Right lobe of liver (tissue), 6 donors: ENCODE results near the gene IWS1. TPM values are rescaled to one million over a fixed set of nuclear protein-coding genes. Genes with fewer than 3 reads are reported as not detected.
A peak's percentile ranks its signal among the peaks of the same experiment; 100 is the strongest.
"Not testable (repeated sequence)": the region's sequence is repeated elsewhere in the genome, so short reads cannot be mapped to it uniquely, and the experiment has no call there.

Experiments
- ATAC-seq, 4 donors: fragments of 200-7000 bp; cut with Tn5 transposase; one replicate each; pipeline ENCODE4 v1.9.1; 2020; ENCODE audit warnings: mild to moderate bottlenecking in 4 of 4, moderate library complexity in 4 of 4
- DNase-seq, 3 donors: peaks; one replicate each; pipeline ENCODE4 v3.0.0-alpha.2; 2020
- H3K27ac ChIP-seq, 3 donors: fragments of 200-600 bp; one replicate each; pipeline ENCODE4 v1.8.0; 2022
- H3K27me3 ChIP-seq, 2 donors: fragments of 200-600 bp; one replicate each; pipeline ENCODE4 v1.8.0; 2022
- H3K36me3 ChIP-seq, 4 donors: fragments of 200-600 bp; sonication (generic) in 1 of 4; one replicate each; pipeline versions ENCODE4 v1.5.1 to v1.8.0; 2017 to 2022; ENCODE audit warnings: control low read depth in 1 of 4
- H3K4me1 ChIP-seq, 4 donors: fragments of 200-600 bp; sonication (generic) in 1 of 4; one replicate each; pipeline versions ENCODE4 v1.5.1 to v1.8.0; 2017 to 2022; ENCODE audit warnings: control low read depth in 1 of 4
- H3K4me3 ChIP-seq, 3 donors: fragments of 200-600 bp; one replicate each; pipeline ENCODE4 v1.8.0; 2022
- H3K9me3 ChIP-seq, 4 donors: fragments of 200-600 bp; sonication (generic) in 1 of 4; one replicate each; pipeline versions ENCODE4 v1.5.1 to v1.8.0; 2017 to 2022; ENCODE audit warnings: control low read depth in 1 of 4
- POLR2A ChIP-seq: fragments of 450-650 bp; IDR thresholded peaks from one replicate; pipeline ENCODE4 v1.6.1; 2017; ENCODE audit warnings: antibody characterized with exemption, mild to moderate bottlenecking
- WGBS: methylation state at CpG from one replicate; pipeline ENCODE4 v1.1.6; 2018; ENCODE audit warnings: low coverage, low lambda C conversion rate; ENCODE audit not compliant: insufficient coverage; ENCODE audit errors: missing lambda C conversion rate; 5-methylcytosine and 5-hydroxymethylcytosine counted together
- intact Hi-C, 2 donors: fragments of 100-400 bp; cut with DNase I; formaldehyde crosslinking; loops; one replicate each; pipeline versions ENCODE4 v1.11.2 to v1.14.1; 2022
- total RNA-seq, 6 experiments: library from RNA; depleted of rRNA in 2 of 6; stranded (reverse); fragments of >200 nt in 2 of 6; fragmentation: NEBNext Ultra II Directional in 3 of 6; extraction: Animal tissue kit (Norgen Biotek cat#: 25700) in 3 of 6; gene quantifications; one replicate each; pipeline versions ENCODE4 v1.1.0 to v1.2.4, GENCODE V29; 2016 to 2023
- TF ChIP-seq, protein P1 (sequence below), 4 donors: fragments of 200-600 bp in 3 of 4; fragments of 450-650 bp in 1 of 4; IDR thresholded peaks; one replicate each; pipeline versions ENCODE4 v1.5.1 to v1.8.0; 2016 to 2022; ENCODE audit warnings: antibody characterized with exemption in 4 of 4, mild to moderate bottlenecking in 2 of 4
- donor health status: DM: no; HTN: yes; CAD: no.
- donor health status: DM: no; HTN: no; CAD: no.
- donor health status: DM: no; HTN: no; CAD: no.
- donor health status: DM: no; HTN: yes; CAD: no.
- donor health status: DM: no; HTN: yes; CAD: no.

IWS1 gene
- total RNA-seq, 6 experiments from 2014 or later = 15.7 to 27.9 (median 20.1) TPM

GRCh38 chr2:127530245-127531140 lies 4.2 kb upstream of the IWS1 start:
- TF ChIP-seq, protein P1, sequence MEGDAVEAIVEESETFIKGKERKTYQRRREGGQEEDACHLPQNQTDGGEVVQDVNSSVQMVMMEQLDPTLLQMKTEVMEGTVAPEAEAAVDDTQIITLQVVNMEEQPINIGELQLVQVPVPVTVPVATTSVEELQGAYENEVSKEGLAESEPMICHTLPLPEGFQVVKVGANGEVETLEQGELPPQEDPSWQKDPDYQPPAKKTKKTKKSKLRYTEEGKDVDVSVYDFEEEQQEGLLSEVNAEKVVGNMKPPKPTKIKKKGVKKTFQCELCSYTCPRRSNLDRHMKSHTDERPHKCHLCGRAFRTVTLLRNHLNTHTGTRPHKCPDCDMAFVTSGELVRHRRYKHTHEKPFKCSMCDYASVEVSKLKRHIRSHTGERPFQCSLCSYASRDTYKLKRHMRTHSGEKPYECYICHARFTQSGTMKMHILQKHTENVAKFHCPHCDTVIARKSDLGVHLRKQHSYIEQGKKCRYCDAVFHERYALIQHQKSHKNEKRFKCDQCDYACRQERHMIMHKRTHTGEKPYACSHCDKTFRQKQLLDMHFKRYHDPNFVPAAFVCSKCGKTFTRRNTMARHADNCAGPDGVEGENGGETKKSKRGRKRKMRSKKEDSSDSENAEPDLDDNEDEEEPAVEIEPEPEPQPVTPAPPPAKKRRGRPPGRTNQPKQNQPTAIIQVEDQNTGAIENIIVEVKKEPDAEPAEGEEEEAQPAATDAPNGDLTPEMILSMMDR (IDR thresholded peaks at IDR 0.05) = no peak
- no peak for TF ChIP-seq POLR2A
- no peak overlapping the region for H3K4me3 ChIP-seq
- H3K4me1 ChIP-seq = peaks cover 0 to 7% (median 1%) of the 10 kb centered on the region in 4 donors
- H3K36me3 ChIP-seq = no peaks in the 10 kb centered on the region
- DNase-seq (no peak), ATAC-seq (no peak)
- no peak overlapping the region for H3K27ac ChIP-seq
- intact Hi-C loops = no loop called here
- WGBS = 89% methylated on average over 3 of the region's 3 CpGs
- no peaks in the 10 kb centered on the region for H3K9me3 ChIP-seq
- no peaks in the 10 kb centered on the region for H3K27me3 ChIP-seq

DNA sequence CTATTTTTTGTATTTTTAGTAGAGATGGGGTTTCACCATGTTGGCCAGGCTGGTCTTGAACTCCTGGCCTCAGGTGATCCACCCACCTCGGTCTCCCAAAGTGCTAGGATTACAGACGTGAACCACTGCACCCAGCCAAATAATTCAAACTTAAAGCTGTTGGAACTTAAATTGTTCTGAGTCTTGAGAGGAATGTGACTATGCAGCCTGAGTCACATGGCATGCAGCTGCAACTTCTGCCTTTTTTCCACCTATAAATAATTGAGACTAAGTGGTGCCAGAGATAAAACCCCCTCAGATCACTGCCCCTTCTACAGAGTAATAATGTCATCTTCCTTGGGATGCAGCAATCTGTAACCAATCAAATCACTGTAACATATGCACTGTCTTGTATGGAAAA lies 3.1 kb upstream of the IWS1 start:
- H3K4me1 ChIP-seq, H3K27me3 ChIP-seq, H3K9me3 ChIP-seq, H3K36me3 ChIP-seq, DNase-seq, H3K4me3 ChIP-seq, ATAC-seq, H3K27ac ChIP-seq, intact Hi-C loops: not testable (repeated sequence)
- WGBS = 94% methylated on average over 2 of the region's 2 CpGs

DNA sequence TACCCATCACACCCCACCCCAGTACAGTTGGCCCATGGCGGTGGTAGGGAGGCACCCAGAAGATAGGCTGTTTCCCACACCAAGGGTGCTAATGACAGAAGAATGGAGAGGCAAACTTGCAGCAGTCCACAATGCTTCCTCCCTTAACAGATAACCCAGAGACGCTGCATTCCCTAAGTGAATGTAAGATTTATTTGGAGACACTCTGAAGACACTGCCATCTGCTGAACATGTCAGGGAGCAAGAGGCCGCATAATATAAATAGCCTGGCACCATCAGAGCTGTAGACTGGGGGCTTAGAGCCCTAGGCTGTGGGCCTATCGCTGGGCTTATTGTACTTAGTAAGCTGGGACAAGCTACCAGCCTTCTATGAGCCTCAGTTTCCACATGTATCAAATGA lies 2.2 kb upstream of the IWS1 start:
- Histone ChIP-seq H3K4me1 (peaks cover 0 to 14% (median 6%) of the 10 kb centered on the region in 4 donors), H3K36me3 (no peaks in the 10 kb centered on the region), H3K27ac (no peak overlapping the region), H3K4me3 (no peak overlapping the region), H3K9me3 (no peaks in the 10 kb centered on the region), H3K27me3 (no peaks in the 10 kb centered on the region)
- TF ChIP-seq POLR2A = no peak
- 36% methylated on average over 2 of the region's 4 CpGs for WGBS
- ATAC-seq (no peak), DNase-seq (no peak)
- intact Hi-C loops = no loop called here

DNA sequence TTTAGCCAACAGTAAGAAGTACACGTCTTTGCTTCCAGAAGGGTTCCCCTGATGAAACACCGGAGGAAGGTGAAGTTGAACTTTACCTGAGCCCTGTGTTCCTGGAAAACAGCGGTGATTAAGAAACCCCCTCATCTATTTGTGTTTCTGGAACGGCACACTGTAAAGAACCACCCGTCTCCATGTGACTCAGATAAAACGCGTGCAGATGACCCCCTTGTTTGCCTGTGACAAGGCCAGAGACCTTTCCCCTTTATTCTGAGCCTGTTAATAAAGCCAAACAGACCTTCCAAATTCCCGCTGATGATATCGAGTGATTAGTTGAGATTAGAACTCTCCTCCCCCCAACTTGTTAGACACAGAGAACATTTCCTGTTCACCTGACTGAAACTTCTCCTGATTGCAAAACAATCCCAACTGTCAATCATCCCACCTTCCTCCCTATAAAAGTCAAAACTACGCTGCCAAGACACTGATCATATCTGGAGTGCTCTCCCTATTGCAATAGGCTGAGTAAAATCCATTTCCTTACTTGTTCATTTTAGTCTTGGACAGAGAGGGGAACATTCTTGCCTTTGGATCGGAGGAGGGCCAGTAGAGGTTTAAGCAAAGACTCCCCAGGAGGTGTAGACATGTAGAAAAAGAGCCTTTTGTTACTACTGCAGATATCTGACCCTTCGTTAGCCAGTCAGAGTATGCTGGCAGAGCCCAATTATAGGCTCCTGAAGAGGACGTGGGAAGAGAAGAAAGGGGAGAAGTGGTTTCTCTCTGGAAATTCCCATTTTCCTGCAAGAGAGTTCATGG lies 914 bp upstream of the IWS1 start:
- peaks cover 0 to 23% (median 6%) of the 10 kb centered on the region in 4 donors for H3K4me1 ChIP-seq
- ATAC-seq (peak; percentile 24 to 43 (median 30)), DNase-seq (no peak)
- intact Hi-C loops = no loop called here
- H3K36me3 ChIP-seq = peaks cover 0 to 7% (median 0%) of the 10 kb centered on the region in 4 donors
- 12% methylated on average over 13 of the region's 13 CpGs for WGBS
- no peak for TF ChIP-seq POLR2A
- TF ChIP-seq, protein P1 (IDR thresholded peaks at IDR 0.05) = no peak
- peak overlapping the region; percentile 95 to 99 (median 96) for H3K27ac ChIP-seq
- no peaks in the 10 kb centered on the region for H3K9me3 ChIP-seq
- no peaks in the 10 kb centered on the region for H3K27me3 ChIP-seq
- peak overlapping the region; percentile 77 to 94 (median 92) for H3K4me3 ChIP-seq

GRCh38 chr2:127525691-127526131 lies 578 bp downstream of the IWS1 start:
- intact Hi-C loops = no loop called here
- WGBS = 0% methylated on average over 10 of the region's 19 CpGs
- Histone ChIP-seq H3K36me3 (peaks cover 0 to 7% (median 0%) of the 10 kb centered on the region in 4 donors), H3K9me3 (no peaks in the 10 kb centered on the region), H3K27me3 (no peaks in the 10 kb centered on the region), H3K27ac (peak overlapping the region; percentile 95 to 99 (median 96)), H3K4me1 (peaks cover 0 to 28% (median 6%) of the 10 kb centered on the region in 4 donors), H3K4me3 (peak overlapping the region; percentile 77 to 94 (median 92))
- ATAC-seq (peak in 3 of 4 donors; percentile 8 to 13 (median 10)), DNase-seq (no peak)
- TF ChIP-seq, protein P1 (IDR thresholded peaks at IDR 0.05) = no peak
- no peak for TF ChIP-seq POLR2A

- intact Hi-C loops, DNase-seq, H3K27me3 ChIP-seq, ATAC-seq, H3K36me3 ChIP-seq, H3K9me3 ChIP-seq: not testable (repeated sequence)
- WGBS = 78% methylated on average over 7 of the region's 7 CpGs
- peak overlapping the region in 2 of 3 donors; percentile 3 to 8 for H3K4me3 ChIP-seq
- H3K4me1 ChIP-seq = peaks cover 0 to 28% (median 6%) of the 10 kb centered on the region in 4 donors
- H3K27ac ChIP-seq = peak overlapping the region in 2 of 3 donors; percentile 63 to 95
These were observed 2.0 kb downstream of the IWS1 start for GRCh38 chr2:127524198-127524834.
